Brain microvascular endothelial cell (primary cell): ENCODE measurements around the gene TTC34.

ENCODE experiments used
- DNase-seq: peaks from one replicate; pipeline ENCODE4 v3.0.0-alpha.2; 2020
- H3K27ac ChIP-seq: fragments of 250-450 bp; sonication (Bioruptor Pico); 2 replicates; pipeline ENCODE4 v1.5.1; 2020; ENCODE audit warnings: mild to moderate bottlenecking, moderate library complexity
- H3K27me3 ChIP-seq: fragments of 250-450 bp; sonication (Bioruptor Pico); replicated peaks from 2 replicates; pipeline ENCODE4 v1.5.1; 2020; ENCODE audit warnings: mild to moderate bottlenecking
- H3K36me3 ChIP-seq: fragments of 250-450 bp; sonication (Bioruptor Pico); replicated peaks from 2 replicates; pipeline ENCODE4 v1.5.1; 2020; ENCODE audit warnings: mild to moderate bottlenecking
- H3K4me3 ChIP-seq: 2 replicates; pipeline ENCODE4 v1.5.1; 2011; ENCODE audit warnings: low read depth, mild to moderate bottlenecking, control low read depth, low read length, moderate library complexity
- CTCF ChIP-seq: IDR thresholded peaks from 2 replicates; pipeline ENCODE4 v1.5.1; 2011; ENCODE audit warnings: low read depth, mild to moderate bottlenecking, moderate library complexity, low read length, control low read depth, inconsistent platforms; ENCODE audit errors: missing control alignments
- in situ Hi-C: cut with HindIII; loops from 2 replicates; pipeline ENCODE4 v1.10.0; 2017; ENCODE audit warnings: low sequenced_read_pairs, low pct_ligation_motif_present

TTC34 gene

GRCh38 chr1:2612591-2613365, 188.7 kb downstream of the TTC34 start:
- no peak for DNase-seq
- Histone ChIP-seq H3K27ac (no peak overlapping the region), H3K36me3 (no peaks in the 10 kb centered on the region), H3K27me3 (no peaks in the 10 kb centered on the region), H3K4me3 (no peak overlapping the region)
- in situ Hi-C loops: no loop called here
- TF ChIP-seq CTCF: no peak

- Histone ChIP-seq H3K36me3 (no peaks in the 10 kb centered on the region), H3K4me3 (no peak overlapping the region), H3K27me3 (no peaks in the 10 kb centered on the region), H3K27ac (no peak overlapping the region)
- TF ChIP-seq CTCF: no peak
- no peak for DNase-seq
- in situ Hi-C loops: no loop called here
These were observed 189.7 kb downstream of the TTC34 start for GRCh38 chr1:2611621-2612437.

- no peak overlapping the region for H3K4me3 ChIP-seq
- no peak for TF ChIP-seq CTCF
- H3K36me3 ChIP-seq: no peaks in the 10 kb centered on the region
- no peak for DNase-seq
- H3K27me3 ChIP-seq: no peaks in the 10 kb centered on the region
- in situ Hi-C loops: no loop called here
- no peak overlapping the region for H3K27ac ChIP-seq
These were observed 190.4 kb downstream of the TTC34 start for GRCh38 chr1:2611031-2611501.

- no peak overlapping the region for H3K4me3 ChIP-seq
- DNase-seq: no peak
- no peak for TF ChIP-seq CTCF
- in situ Hi-C loops: no loop called here
- H3K36me3 ChIP-seq: no peaks in the 10 kb centered on the region
- no peaks in the 10 kb centered on the region for H3K27me3 ChIP-seq
- no peak overlapping the region for H3K27ac ChIP-seq
These were observed 191.2 kb downstream of the TTC34 start for GRCh38 chr1:2610036-2610959.

- no peak for DNase-seq
- TF ChIP-seq CTCF: no peak
- H3K4me3 ChIP-seq: no peak overlapping the region
- in situ Hi-C loops: no loop called here
- no peaks in the 10 kb centered on the region for H3K36me3 ChIP-seq
- no peaks in the 10 kb centered on the region for H3K27me3 ChIP-seq
- no peak overlapping the region for H3K27ac ChIP-seq
These were observed 192.0 kb downstream of the TTC34 start for GRCh38 chr1:2609319-2610035.
